Measurements from ENCODE around the gene COL4A1. TPM values are rescaled to one million over a fixed set of nuclear protein-coding genes. Genes with fewer than 3 reads are reported as not detected.
A peak's percentile ranks its signal among the peaks of the same experiment; 100 is the strongest.

Gene COL4A1
- total RNA-seq, 6 donors from 2014 or later, result 81.7 to 309 (median 167) TPM

DNA sequence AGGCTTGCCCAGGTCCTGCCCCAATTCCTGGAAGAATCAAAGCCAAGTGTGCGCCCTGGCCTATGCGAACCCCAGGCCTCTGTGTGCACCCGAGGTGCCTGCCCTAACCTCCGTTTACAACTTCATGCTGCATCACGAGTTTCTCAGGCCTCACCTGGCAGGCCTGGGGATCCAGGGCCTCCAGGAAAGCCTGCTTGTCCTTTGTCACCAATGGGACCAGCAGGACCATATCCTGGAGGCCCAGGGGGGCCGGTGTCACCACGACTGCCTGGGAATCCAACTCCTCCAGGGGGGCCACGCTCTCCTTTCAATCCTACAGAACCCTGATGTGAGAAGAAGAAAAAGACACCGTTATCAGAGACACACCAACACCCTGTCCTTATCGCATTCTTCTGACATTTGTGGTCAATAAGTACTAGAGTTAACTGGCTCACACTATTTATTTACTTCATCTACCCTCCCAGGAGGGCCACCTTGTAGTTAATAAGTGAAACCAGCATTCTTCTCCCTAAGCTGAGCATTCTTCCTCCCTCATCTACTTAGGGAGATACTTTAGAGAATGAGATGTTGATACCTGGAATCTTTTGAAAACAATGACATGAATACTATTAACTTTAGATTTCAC, 120.6 kb downstream of the COL4A1 start:
- peaks cover 0 to 96% (median 29%) of the 10 kb centered on the region in 4 donors for H3K36me3 ChIP-seq
- DNase-seq (no peak), ATAC-seq (ENCODE audit: low FRiP score in 2 of 2) (no peak)
- H3K9me3 ChIP-seq, result no peaks in the 10 kb centered on the region
- H3K4me1 ChIP-seq, result no peaks in the 10 kb centered on the region
- WGBS, 2 donors, result 74 to 78% methylated on average over 9 to 10 of the region's 10 CpGs
- no peak overlapping the region for H3K27ac ChIP-seq
- TF ChIP-seq POLR2AphosphoS5 (IDR thresholded peaks at IDR 0.05) (no peak), EP300 (IDR thresholded peaks at IDR 0.05) (no peak), POLR2A (IDR thresholded peaks at IDR 0.05) (no peak)
- TF ChIP-seq, protein P1, sequence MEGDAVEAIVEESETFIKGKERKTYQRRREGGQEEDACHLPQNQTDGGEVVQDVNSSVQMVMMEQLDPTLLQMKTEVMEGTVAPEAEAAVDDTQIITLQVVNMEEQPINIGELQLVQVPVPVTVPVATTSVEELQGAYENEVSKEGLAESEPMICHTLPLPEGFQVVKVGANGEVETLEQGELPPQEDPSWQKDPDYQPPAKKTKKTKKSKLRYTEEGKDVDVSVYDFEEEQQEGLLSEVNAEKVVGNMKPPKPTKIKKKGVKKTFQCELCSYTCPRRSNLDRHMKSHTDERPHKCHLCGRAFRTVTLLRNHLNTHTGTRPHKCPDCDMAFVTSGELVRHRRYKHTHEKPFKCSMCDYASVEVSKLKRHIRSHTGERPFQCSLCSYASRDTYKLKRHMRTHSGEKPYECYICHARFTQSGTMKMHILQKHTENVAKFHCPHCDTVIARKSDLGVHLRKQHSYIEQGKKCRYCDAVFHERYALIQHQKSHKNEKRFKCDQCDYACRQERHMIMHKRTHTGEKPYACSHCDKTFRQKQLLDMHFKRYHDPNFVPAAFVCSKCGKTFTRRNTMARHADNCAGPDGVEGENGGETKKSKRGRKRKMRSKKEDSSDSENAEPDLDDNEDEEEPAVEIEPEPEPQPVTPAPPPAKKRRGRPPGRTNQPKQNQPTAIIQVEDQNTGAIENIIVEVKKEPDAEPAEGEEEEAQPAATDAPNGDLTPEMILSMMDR (IDR thresholded peaks at IDR 0.05), result no peak
- no peak overlapping the region for H3K4me3 ChIP-seq
- H3K27me3 ChIP-seq, result no peaks in the 10 kb centered on the region

DNA sequence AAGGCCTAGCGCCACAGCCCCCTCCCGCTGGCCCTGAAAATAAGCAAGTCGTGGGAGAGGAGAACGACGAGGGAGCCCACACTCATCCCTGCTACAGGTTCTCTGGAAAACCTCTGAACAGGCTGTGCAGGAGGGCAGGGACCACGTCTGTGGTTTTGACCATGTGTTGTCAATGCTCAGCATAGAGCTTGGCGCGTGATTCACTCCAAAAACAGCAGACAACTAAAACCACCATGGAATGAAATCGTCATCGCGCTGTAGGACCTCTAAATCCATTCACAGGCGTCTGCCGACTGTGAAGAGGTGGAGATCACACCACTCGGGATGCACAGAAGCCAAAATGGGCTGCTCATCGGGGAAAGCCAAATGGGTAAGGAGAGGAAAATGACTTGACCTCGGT, 121.3 kb downstream of the COL4A1 start:
- TF ChIP-seq POLR2A (IDR thresholded peaks at IDR 0.05) (no peak), EP300 (IDR thresholded peaks at IDR 0.05) (no peak), POLR2AphosphoS5 (IDR thresholded peaks at IDR 0.05) (no peak)
- TF ChIP-seq, protein P1 (IDR thresholded peaks at IDR 0.05), result no peak
- Histone ChIP-seq H3K9me3 (no peaks in the 10 kb centered on the region), H3K27me3 (no peaks in the 10 kb centered on the region), H3K27ac (no peak overlapping the region), H3K4me3 (no peak overlapping the region), H3K36me3 (peaks cover 0 to 96% (median 31%) of the 10 kb centered on the region in 4 donors), H3K4me1 (no peaks in the 10 kb centered on the region)
- DNase-seq (no peak), ATAC-seq (ENCODE audit: low FRiP score in 2 of 2) (no peak)
- WGBS, 2 donors, result 86% methylated on average over 16 of the region's 16 CpGs

DNA sequence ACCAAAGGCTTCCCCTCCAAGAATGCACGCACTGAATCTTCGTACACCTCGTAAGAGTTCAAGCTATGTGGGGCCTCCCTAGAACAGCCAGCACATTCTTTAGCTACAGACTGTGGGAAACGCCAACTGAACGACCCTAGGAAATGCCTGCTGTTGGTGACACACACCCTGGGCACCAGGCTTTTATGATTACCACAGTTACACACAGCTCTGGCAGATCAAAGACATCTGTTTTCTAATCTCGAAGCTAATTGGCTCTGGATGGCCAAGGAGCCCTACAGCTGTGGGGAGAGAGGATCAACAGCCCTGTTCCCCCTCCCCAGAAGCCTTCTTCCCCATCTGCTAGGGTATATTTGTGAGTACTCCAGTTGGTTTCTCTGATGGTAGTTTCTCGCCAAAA, 123.0 kb downstream of the COL4A1 start:
- Histone ChIP-seq H3K4me3 (no peak overlapping the region), H3K9me3 (no peaks in the 10 kb centered on the region), H3K36me3 (peaks cover 0 to 97% (median 35%) of the 10 kb centered on the region in 4 donors), H3K27ac (no peak overlapping the region), H3K4me1 (no peaks in the 10 kb centered on the region), H3K27me3 (no peaks in the 10 kb centered on the region)
- ATAC-seq (ENCODE audit: low FRiP score in 2 of 2) (no peak), DNase-seq (no peak)
- 71 to 81% methylated on average over 4 to 6 of the region's 7 CpGs for WGBS, 2 donors
- no peak for TF ChIP-seq POLR2AphosphoS5 (IDR thresholded peaks at IDR 0.05)
- TF ChIP-seq POLR2A (IDR thresholded peaks at IDR 0.05), result no peak
- no peak for TF ChIP-seq EP300 (IDR thresholded peaks at IDR 0.05)
- TF ChIP-seq, protein P1 (IDR thresholded peaks at IDR 0.05), result no peak

DNA sequence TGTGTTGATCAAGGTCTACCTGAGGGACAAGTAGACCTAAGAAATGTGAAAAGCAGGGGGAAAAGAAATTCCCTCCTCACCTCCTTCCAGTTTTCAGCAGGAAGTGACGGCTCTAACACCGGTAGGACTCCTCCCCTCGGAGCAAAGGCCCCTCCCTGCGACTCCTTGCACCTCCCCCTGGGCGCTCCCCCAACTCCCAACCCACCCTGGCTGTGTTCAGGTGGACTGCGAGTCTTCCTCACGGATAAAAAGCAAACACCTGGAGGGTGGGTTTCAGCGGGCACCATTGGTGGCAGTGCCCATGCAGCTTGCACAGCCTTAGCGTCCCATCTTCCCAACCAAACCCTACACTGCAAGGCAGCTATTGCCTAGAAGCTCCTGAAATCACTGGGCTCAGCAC, 124.5 kb downstream of the COL4A1 start:
- H3K36me3 ChIP-seq, result peaks cover 3 to 99% (median 41%) of the 10 kb centered on the region in 4 donors
- H3K27ac ChIP-seq, result no peak overlapping the region
- no peaks in the 10 kb centered on the region for H3K4me1 ChIP-seq
- no peak for DNase-seq
- H3K9me3 ChIP-seq, result no peaks in the 10 kb centered on the region
- peak in 1 of 2 donors; percentile 4 for ATAC-seq (ENCODE audit: low FRiP score in 2 of 2)
- TF ChIP-seq EP300 (IDR thresholded peaks at IDR 0.05) (no peak), POLR2AphosphoS5 (IDR thresholded peaks at IDR 0.05) (no peak), POLR2A (IDR thresholded peaks at IDR 0.05) (no peak)
- TF ChIP-seq, protein P1 (IDR thresholded peaks at IDR 0.05), result no peak
- H3K4me3 ChIP-seq, result no peak overlapping the region
- no peaks in the 10 kb centered on the region for H3K27me3 ChIP-seq
- WGBS, 2 donors, result 83 to 85% methylated on average over 8 to 9 of the region's 9 CpGs

DNA sequence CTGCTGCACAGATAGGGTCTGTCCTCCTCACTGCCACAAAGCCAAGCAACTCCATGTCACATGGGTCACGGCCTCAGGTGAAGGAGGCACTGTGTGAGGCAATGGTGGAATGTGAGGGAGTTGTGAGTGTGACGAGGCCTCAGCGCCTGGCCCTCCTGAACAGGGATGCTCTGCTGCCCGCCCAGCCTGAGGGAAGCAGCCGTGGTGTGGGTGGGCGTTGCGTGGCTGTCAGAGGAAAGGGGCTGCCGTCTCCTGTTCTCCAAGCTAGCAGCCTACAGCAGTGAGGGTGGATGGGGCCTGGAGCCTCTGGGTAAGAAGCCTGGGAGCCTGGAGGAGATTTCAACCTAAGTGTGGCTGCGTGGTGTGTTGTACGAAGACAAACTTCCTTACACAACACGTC, 125.0 kb downstream of the COL4A1 start:
- no peak overlapping the region for H3K4me3 ChIP-seq

More for the DNA sequence above, 125.0 kb downstream of the COL4A1 start:
- no peaks in the 10 kb centered on the region for H3K9me3 ChIP-seq
- H3K36me3 ChIP-seq, result peaks cover 3 to 99% (median 42%) of the 10 kb centered on the region in 4 donors
- no peak overlapping the region for H3K27ac ChIP-seq
- peak in 1 of 2 donors; percentile 45 for DNase-seq
- no peaks in the 10 kb centered on the region for H3K4me1 ChIP-seq
- 74 to 76% methylated on average over 5 to 11 of the region's 11 CpGs for WGBS, 2 donors
- TF ChIP-seq EP300 (IDR thresholded peaks at IDR 0.05) (no peak), POLR2AphosphoS5 (IDR thresholded peaks at IDR 0.05) (no peak), POLR2A (IDR thresholded peaks at IDR 0.05) (no peak)
- TF ChIP-seq, protein P1 (IDR thresholded peaks at IDR 0.05), result no peak
- H3K27me3 ChIP-seq, result no peaks in the 10 kb centered on the region
- ATAC-seq (ENCODE audit: low FRiP score in 2 of 2), result no peak

All from upper lobe of left lung (tissue), 6 donors.